HuH-7 (cell line): ENCODE data around the gene CYP8B1.

Source experiments
- DNase-seq: peaks from one replicate; pipeline ENCODE4 v3.0.0; 2011; ENCODE audit warnings: low spot score

CYP8B1 gene

GRCh38 chr3:42826141-42826540, 49.5 kb downstream of the CYP8B1 start:
- DNase-seq, result no peak

DNA sequence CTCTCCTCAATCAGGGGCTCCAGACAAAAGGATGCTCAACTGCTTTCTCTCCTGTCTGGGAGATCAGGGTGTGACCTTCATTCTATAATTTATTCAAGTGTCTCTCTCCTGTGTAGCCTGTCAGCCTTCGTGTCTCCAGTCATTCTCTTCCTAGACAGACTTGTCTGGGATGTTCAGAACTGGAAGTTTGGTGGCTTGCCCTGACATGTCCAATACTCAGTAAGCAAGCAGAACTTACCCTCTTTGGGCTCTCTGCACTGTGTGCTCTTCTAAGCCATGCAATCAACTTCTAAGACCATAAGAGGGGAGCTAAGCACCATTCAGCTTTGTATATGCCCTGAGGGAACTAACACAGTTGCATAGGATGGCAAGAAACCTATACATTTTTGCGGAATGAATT, 52.3 kb downstream of the CYP8B1 start:
- no peak for DNase-seq

DNA sequence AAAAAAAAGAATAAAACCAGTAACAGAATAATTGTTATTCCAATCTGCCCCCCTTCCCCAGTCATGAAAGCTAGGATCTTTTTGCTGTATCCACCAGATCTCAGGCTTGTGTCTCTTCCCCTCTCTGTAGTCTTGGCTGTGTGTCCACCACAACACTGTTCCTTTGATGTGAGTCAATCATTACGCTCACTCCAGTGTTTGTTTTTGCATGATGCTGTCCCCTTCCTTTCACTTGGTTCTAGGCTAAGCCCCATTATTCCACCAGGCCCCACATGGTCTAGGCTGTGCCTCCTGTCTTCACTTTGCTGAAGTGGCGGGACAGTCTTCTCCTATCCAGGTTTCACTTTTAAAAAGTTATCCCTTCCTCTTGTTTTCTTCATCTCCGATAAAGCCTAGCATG, 52.9 kb downstream of the CYP8B1 start:
- no peak for DNase-seq
